K562 (cell line): Measurements from ENCODE around the gene AS3MT. TPM values are rescaled to one million over a fixed set of nuclear protein-coding genes. Genes with fewer than 3 reads are reported as not detected.

Experiments used
- CUX1 ChIP-seq: fragments of 200-800 bp; sonication (Bioruptor generic); IDR thresholded peaks from 2 replicates; pipeline ENCODE4 v1.6.1; 2016; ENCODE audit warnings: missing genetic modification characterization, missing compliant biosample characterization
- FOXM1 ChIP-seq, 2 experiments: fragments of 450-650 bp in 1 of 2; sonication (generic) in 1 of 2; formaldehyde crosslinking in 1 of 2; IDR thresholded peaks; 2 replicates each; pipeline versions ENCODE4 v1.6.1 to v1.9.0; 2017 to 2022; ENCODE audit warnings: low read depth in 2 of 2, mild to moderate bottlenecking in 2 of 2, missing genetic modification reagents in 1 of 2, moderate library complexity in 1 of 2
- GATAD2B ChIP-seq: fragments of 450-650 bp; IDR thresholded peaks from 2 replicates; pipeline ENCODE4 v1.6.1; 2017; ENCODE audit warnings: mild to moderate bottlenecking, borderline replicate concordance
- THAP12 ChIP-seq: fragments of 250-450 bp; sonication (Bioruptor Pico); IDR thresholded peaks from 2 replicates; pipeline ENCODE4 v1.9.0; 2021; ENCODE audit warnings: mild to moderate bottlenecking, inconsistent platforms
- ZNF318 ChIP-seq, 2 experiments: fragments of 450-650 bp; IDR thresholded peaks; 2 replicates each; pipeline ENCODE4 v1.6.1; 2016; ENCODE audit warnings: mild to moderate bottlenecking in 2 of 2, borderline replicate concordance in 1 of 2, low read depth in 1 of 2, moderate library complexity in 1 of 2
- polyA plus RNA-seq, 8 experiments: library from polyadenylated mRNA; depleted of rRNA in 4 of 8; stranded (reverse) in 5 of 8; unstranded in 3 of 8; fragments of >200 nt; fragmentation: Nextera tagmentation in 2 of 8; fragmentation: Illumina TruSeq in 1 of 8; extraction: Ambion mirVana in 2 of 8; extraction: Trizol in 1 of 8; gene quantifications; 2 replicates each; pipeline versions ENCODE4 v1.2.1 to v1.2.3, GENCODE V29; 2011 to 2014; ENCODE audit warnings: inconsistent platforms in 1 of 8, missing spikeins in 1 of 8
- total RNA-seq, 7 experiments: library from RNA; depleted of rRNA in 6 of 7; stranded (reverse); fragments of >200 nt in 6 of 7; fragmentation: Illumina TruSeq in 2 of 7; extraction: Trizol in 2 of 7; gene quantifications; 2 replicates each; pipeline versions ENCODE4 v1.2.1 to v1.2.3, GENCODE V29; 2011 to 2021; ENCODE audit warnings: low replicate concordance in 1 of 7

Gene AS3MT
- total and polyA plus RNA-seq, 9 of the 15 experiments (the other 6 are each of a cell fraction or from before 2014, with no cell fraction given) = 0.04 to 0.33 (median 0.19) TPM; not detected in 2

GRCh38 chr10:102826148-102826796 is 43.0 kb upstream of the AS3MT start (continued):
- TF ChIP-seq ZNF318 (IDR thresholded peaks at IDR 0.05; ENCODE audit: borderline replicate concordance in 1 of 2, low read depth in 1 of 2) (no peak), THAP12 (no peak), GATAD2B (no peak), FOXM1 (IDR thresholded peaks at IDR 0.05; ENCODE audit: low read depth) (no peak), FOXM1 (CRISPR knock-in tag; IDR thresholded peaks at IDR 0.05; ENCODE audit: low read depth) (no peak), CUX1 (no peak)
